ENCODE measurements around the gene MED9.

GRCh38 chr17:17497065-17497844 lies 20.5 kb downstream of the MED9 start:
- no peak for TF ChIP-seq EZH2 (IDR thresholded peaks at IDR 0.05; ENCODE audit: borderline replicate concordance, low read length)
- TF ChIP-seq, protein P1, sequence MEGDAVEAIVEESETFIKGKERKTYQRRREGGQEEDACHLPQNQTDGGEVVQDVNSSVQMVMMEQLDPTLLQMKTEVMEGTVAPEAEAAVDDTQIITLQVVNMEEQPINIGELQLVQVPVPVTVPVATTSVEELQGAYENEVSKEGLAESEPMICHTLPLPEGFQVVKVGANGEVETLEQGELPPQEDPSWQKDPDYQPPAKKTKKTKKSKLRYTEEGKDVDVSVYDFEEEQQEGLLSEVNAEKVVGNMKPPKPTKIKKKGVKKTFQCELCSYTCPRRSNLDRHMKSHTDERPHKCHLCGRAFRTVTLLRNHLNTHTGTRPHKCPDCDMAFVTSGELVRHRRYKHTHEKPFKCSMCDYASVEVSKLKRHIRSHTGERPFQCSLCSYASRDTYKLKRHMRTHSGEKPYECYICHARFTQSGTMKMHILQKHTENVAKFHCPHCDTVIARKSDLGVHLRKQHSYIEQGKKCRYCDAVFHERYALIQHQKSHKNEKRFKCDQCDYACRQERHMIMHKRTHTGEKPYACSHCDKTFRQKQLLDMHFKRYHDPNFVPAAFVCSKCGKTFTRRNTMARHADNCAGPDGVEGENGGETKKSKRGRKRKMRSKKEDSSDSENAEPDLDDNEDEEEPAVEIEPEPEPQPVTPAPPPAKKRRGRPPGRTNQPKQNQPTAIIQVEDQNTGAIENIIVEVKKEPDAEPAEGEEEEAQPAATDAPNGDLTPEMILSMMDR (IDR thresholded peaks at IDR 0.05; ENCODE audit: low read length), result peak; percentile 8; the same call in 1 of the 2 replicates
